Left ventricle myocardium inferior (tissue), 1 donor: Measurements from ENCODE around the gene NRG2. TPM values are rescaled to one million over a fixed set of nuclear protein-coding genes. Genes with fewer than 3 reads are reported as not detected.

Experiments used
- DNase-seq: peaks from one replicate; pipeline ENCODE4 v3.0.0-alpha.2; 2020
- H3K27ac ChIP-seq: fragments of 200-600 bp; replicated peaks from 2 replicates; pipeline ENCODE4 v1.8.0; 2021
- H3K27me3 ChIP-seq: fragments of 200-600 bp; 2 replicates; pipeline ENCODE4 v1.8.0; 2021; ENCODE audit warnings: low read depth
- H3K36me3 ChIP-seq: fragments of 200-600 bp; 2 replicates; pipeline ENCODE4 v1.8.0; 2021
- H3K4me1 ChIP-seq: fragments of 200-600 bp; 2 replicates; pipeline ENCODE4 v1.8.0; 2021
- H3K4me3 ChIP-seq: fragments of 200-600 bp; 2 replicates; pipeline ENCODE4 v1.8.0; 2021; ENCODE audit warnings: mild to moderate bottlenecking, moderate library complexity
- H3K9me3 ChIP-seq: fragments of 200-600 bp; replicated peaks from 2 replicates; pipeline ENCODE4 v1.8.0; 2021
- CTCF ChIP-seq: fragments of 200-600 bp; IDR thresholded peaks from 2 replicates; pipeline ENCODE4 v1.8.0; 2021; ENCODE audit warnings: antibody characterized with exemption, mild to moderate bottlenecking, borderline replicate concordance
- intact Hi-C: fragments of 100-400 bp; cut with micrococcal nuclease; formaldehyde crosslinking; loops from one replicate; pipeline ENCODE4 v1.11.0; 2022
- total RNA-seq: library from RNA; stranded (reverse); fragmentation: NEBNext Ultra II Directional; extraction: Animal tissue kit (Norgen Biotek cat#: 25700); gene quantifications from one replicate; pipeline ENCODE4 v1.2.1, GENCODE V29; 2021
- donor health status: DM: no; HTN: yes; CAD: no; lungs with severe emphysema.

NRG2 gene
- total RNA-seq, 1 donor from 2014 or later: 3.1 TPM

- no peak for DNase-seq
Observed at GRCh38 chr5:139872851-139873794, 170.0 kb downstream of the NRG2 start.

GRCh38 chr5:139872052-139872766 is 170.9 kb downstream of the NRG2 start:
- no peak for TF ChIP-seq CTCF
- DNase-seq: no peak
- Histone ChIP-seq H3K36me3 (no peaks in the 10 kb centered on the region), H3K4me1 (peaks cover 8% of the 10 kb centered on the region), H3K27me3 (no peaks in the 10 kb centered on the region), H3K9me3 (no peaks in the 10 kb centered on the region), H3K27ac (no peak overlapping the region), H3K4me3 (no peak overlapping the region)
- intact Hi-C loops: no loop called here

More at GRCh38 chr5:139872851-139873794, 170.0 kb downstream of the NRG2 start:
- H3K36me3 ChIP-seq: no peaks in the 10 kb centered on the region
- TF ChIP-seq CTCF: no peak
- no peak overlapping the region for H3K27ac ChIP-seq
- no peak overlapping the region for H3K4me3 ChIP-seq
- intact Hi-C loops: no loop called here
- H3K27me3 ChIP-seq: no peaks in the 10 kb centered on the region
- H3K4me1 ChIP-seq: peaks cover 8% of the 10 kb centered on the region
- H3K9me3 ChIP-seq: no peaks in the 10 kb centered on the region

- TF ChIP-seq CTCF: no peak
- Histone ChIP-seq H3K27ac (no peak overlapping the region), H3K36me3 (no peaks in the 10 kb centered on the region), H3K27me3 (no peaks in the 10 kb centered on the region), H3K9me3 (no peaks in the 10 kb centered on the region), H3K4me1 (peaks cover 8% of the 10 kb centered on the region), H3K4me3 (no peak overlapping the region)
- intact Hi-C loops: no loop called here
- DNase-seq: no peak
Observed at GRCh38 chr5:139871614-139872013, 171.5 kb downstream of the NRG2 start.

GRCh38 chr5:139870677-139871076 is 172.4 kb downstream of the NRG2 start:
- no peaks in the 10 kb centered on the region for H3K27me3 ChIP-seq
- no peak overlapping the region for H3K4me3 ChIP-seq
- no peak for TF ChIP-seq CTCF
- H3K27ac ChIP-seq: no peak overlapping the region
- intact Hi-C loops: no loop called here
- DNase-seq: no peak
- no peaks in the 10 kb centered on the region for H3K36me3 ChIP-seq
- H3K4me1 ChIP-seq: peaks cover 8% of the 10 kb centered on the region
- no peaks in the 10 kb centered on the region for H3K9me3 ChIP-seq

GRCh38 chr5:139869042-139869790 is 173.9 kb downstream of the NRG2 start:
- Histone ChIP-seq H3K9me3 (no peaks in the 10 kb centered on the region), H3K27me3 (no peaks in the 10 kb centered on the region), H3K36me3 (no peaks in the 10 kb centered on the region), H3K4me1 (peaks cover 8% of the 10 kb centered on the region), H3K27ac (no peak overlapping the region), H3K4me3 (no peak overlapping the region)
- intact Hi-C loops: loop anchor here (5.0 kb wide), 1 partner anchor 82 kb away; no protein-coding TSS in a partner anchor
- no peak for TF ChIP-seq CTCF
- no peak for DNase-seq
